Endodermal cell (in vitro differentiated cells): Measurements from ENCODE around the gene VAV2. TPM values are rescaled to one million over a fixed set of nuclear protein-coding genes. Genes with fewer than 3 reads are reported as not detected.
A peak's percentile ranks its signal among the peaks of the same experiment; 100 is the strongest.

ENCODE experiments used
- DNase-seq: peaks from one replicate; pipeline ENCODE4 v3.0.0-alpha.2; 2017
- H3K27ac ChIP-seq: 2 replicates; pipeline ENCODE4 v1.5.1; 2013; ENCODE audit warnings: mild to moderate bottlenecking, low read depth, low read length, moderate library complexity
- H3K27me3 ChIP-seq: 2 replicates; pipeline ENCODE4 v1.6.1; 2013; ENCODE audit warnings: mild to moderate bottlenecking, low read length, moderate library complexity; ENCODE audit not compliant: insufficient read depth, control insufficient read depth, poor library complexity, severe bottlenecking
- H3K36me3 ChIP-seq: 2 replicates; pipeline ENCODE4 v1.7.0; 2013; ENCODE audit warnings: mild to moderate bottlenecking, low read length, moderate library complexity; ENCODE audit not compliant: control insufficient read depth, insufficient read depth
- H3K4me1 ChIP-seq: one replicate; pipeline ENCODE4 v1.7.0; 2013; ENCODE audit warnings: low read length; ENCODE audit not compliant: control insufficient read depth, insufficient read depth
- H3K4me3 ChIP-seq: 2 replicates; pipeline ENCODE4 v1.5.1; 2013; ENCODE audit warnings: mild to moderate bottlenecking, low read length, moderate library complexity
- H3K9ac ChIP-seq: 2 replicates; pipeline ENCODE4 v1.6.1; 2013; ENCODE audit warnings: mild to moderate bottlenecking, low read length, moderate library complexity; ENCODE audit not compliant: poor library complexity, severe bottlenecking; ENCODE audit errors: extremely low read depth
- H3K9me3 ChIP-seq: 2 replicates; pipeline ENCODE4 v1.6.1; 2013; ENCODE audit warnings: mild to moderate bottlenecking, low read length, moderate library complexity; ENCODE audit not compliant: control insufficient read depth
- H3K27ac Mint-ChIP-seq: 2 replicates; pipeline ENCODE4 v1.8.0; 2020; ENCODE audit warnings: mixed read lengths
- H3K27me3 Mint-ChIP-seq: 2 replicates; pipeline ENCODE4 v1.8.0; 2021; ENCODE audit warnings: mild to moderate bottlenecking, mixed read lengths; ENCODE audit not compliant: insufficient read depth
- H3K36me3 Mint-ChIP-seq: 2 replicates; pipeline ENCODE4 v1.8.0; 2020; ENCODE audit warnings: low read depth, mixed read lengths
- H3K4me1 Mint-ChIP-seq: 2 replicates; pipeline ENCODE4 v1.8.0; 2020; ENCODE audit warnings: mixed read lengths
- H3K4me3 Mint-ChIP-seq: 2 replicates; pipeline ENCODE4 v1.8.0; 2020; ENCODE audit warnings: mild to moderate bottlenecking, moderate library complexity, mixed read lengths
- H3K9me3 Mint-ChIP-seq: 2 replicates; pipeline ENCODE4 v1.8.0; 2020; ENCODE audit warnings: mild to moderate bottlenecking, mixed read lengths
- WGBS, 2 experiments: methylation state at CpG; one replicate each; pipeline versions ENCODE4 v1.1.5 to v1.1.7; 2013; ENCODE audit warnings: missing lambda C conversion rate in 2 of 2, mixed read lengths in 1 of 2; ENCODE audit not compliant: insufficient coverage in 1 of 2, insufficient read length in 1 of 2; 5-methylcytosine and 5-hydroxymethylcytosine counted together
- total RNA-seq, 2 donors: library from RNA; stranded (reverse); fragmentation: NEBNext Ultra II Directional in 1 of 2; extraction: Animal tissue kit (Norgen Biotek cat#: 25700) in 1 of 2; gene quantifications; 2 replicates in 1 of 2; 3 replicates in 1 of 2; pipeline ENCODE4 v1.2.1, GENCODE V29; 2021
- TF ChIP-seq, protein P1 (sequence below): fragments of 200-600 bp; sonication (generic); conservative IDR thresholded peaks from 2 replicates; pipeline ENCODE4 v1.5.0; 2021; ENCODE audit warnings: antibody characterized with exemption, mild to moderate bottlenecking

Gene VAV2
- total RNA-seq, 2 donors from 2014 or later: 29.8 to 35.9 TPM

DNA sequence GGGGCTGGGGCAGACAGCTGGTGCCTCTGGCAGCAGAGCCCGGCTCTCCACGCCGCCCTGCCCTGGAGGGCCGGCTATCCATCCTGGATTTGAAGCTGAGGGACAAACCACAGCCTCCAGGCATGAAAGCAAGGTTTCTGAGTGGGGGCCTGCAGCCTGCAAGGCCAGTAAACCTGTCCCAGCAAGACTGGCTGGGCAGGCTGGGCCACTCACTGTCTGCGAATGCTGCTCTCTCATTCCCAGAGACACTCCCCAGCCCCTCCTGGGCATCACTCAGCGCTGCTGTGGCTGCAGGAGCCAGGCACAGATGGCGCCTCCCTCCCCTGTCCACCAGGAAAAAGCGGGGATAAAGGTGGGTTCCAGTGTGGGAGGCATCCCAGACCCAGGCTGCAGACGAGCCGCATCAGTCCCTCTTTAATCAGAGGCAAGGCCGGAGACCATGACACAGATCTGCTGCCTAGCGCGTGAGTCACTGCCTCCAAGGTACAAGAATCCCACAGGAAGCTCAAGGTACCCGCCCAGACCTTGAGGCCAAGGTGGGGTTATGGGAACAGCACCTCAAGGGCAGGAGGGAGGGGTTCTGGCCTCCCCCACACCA lies 118.0 kb downstream of the VAV2 start:
- H3K27ac Mint-ChIP-seq: peak overlapping the region; percentile 75
- H3K4me1 ChIP-seq: no peaks in the 10 kb centered on the region

DNA sequence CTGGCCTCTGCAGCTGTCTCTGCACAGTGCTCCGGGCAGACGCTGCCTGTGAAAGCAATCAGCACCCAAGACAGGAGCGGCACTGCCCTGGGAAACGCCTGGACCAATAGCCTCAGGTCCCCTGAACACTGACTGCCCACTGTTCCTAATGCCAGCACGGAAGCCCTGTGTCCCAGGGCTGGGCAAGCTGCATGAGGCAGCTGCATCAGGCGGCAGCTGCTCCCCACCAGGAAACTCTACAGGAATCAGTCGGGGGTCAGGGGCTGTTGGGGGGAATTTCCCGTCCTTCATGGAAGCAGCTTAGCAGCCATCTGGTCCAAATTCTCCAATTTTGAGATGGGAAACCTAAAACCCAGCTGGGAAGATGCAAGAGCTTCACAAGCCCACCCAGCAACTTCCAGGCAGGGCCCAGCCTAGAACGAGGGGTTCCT lies 118.6 kb downstream of the VAV2 start:
- no peaks in the 10 kb centered on the region for H3K27me3 Mint-ChIP-seq
- no peaks in the 10 kb centered on the region for H3K4me1 Mint-ChIP-seq
- no peaks in the 10 kb centered on the region for H3K36me3 Mint-ChIP-seq
- Histone ChIP-seq H3K27ac (peak overlapping the region; percentile 79), H3K9ac (no peak overlapping the region), H3K36me3 (no peaks in the 10 kb centered on the region), H3K9me3 (no peaks in the 10 kb centered on the region), H3K4me1 (no peaks in the 10 kb centered on the region), H3K4me3 (no peak overlapping the region), H3K27me3 (no peaks in the 10 kb centered on the region)
- DNase-seq: no peak
- 91 to 98% methylated on average over 6 to 9 of the region's 9 CpGs for WGBS, 2 experiments
- no peak overlapping the region for H3K4me3 Mint-ChIP-seq
- H3K27ac Mint-ChIP-seq: no peak overlapping the region
- TF ChIP-seq, protein P1, sequence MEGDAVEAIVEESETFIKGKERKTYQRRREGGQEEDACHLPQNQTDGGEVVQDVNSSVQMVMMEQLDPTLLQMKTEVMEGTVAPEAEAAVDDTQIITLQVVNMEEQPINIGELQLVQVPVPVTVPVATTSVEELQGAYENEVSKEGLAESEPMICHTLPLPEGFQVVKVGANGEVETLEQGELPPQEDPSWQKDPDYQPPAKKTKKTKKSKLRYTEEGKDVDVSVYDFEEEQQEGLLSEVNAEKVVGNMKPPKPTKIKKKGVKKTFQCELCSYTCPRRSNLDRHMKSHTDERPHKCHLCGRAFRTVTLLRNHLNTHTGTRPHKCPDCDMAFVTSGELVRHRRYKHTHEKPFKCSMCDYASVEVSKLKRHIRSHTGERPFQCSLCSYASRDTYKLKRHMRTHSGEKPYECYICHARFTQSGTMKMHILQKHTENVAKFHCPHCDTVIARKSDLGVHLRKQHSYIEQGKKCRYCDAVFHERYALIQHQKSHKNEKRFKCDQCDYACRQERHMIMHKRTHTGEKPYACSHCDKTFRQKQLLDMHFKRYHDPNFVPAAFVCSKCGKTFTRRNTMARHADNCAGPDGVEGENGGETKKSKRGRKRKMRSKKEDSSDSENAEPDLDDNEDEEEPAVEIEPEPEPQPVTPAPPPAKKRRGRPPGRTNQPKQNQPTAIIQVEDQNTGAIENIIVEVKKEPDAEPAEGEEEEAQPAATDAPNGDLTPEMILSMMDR: no peak
- no peaks in the 10 kb centered on the region for H3K9me3 Mint-ChIP-seq

More for the DNA sequence above, 118.0 kb downstream of the VAV2 start:
- WGBS, 2 experiments: 90 to 91% methylated on average over 12 to 14 of the region's 14 CpGs
- no peak for DNase-seq
- peak overlapping the region; percentile 79 for H3K27ac ChIP-seq
- H3K27me3 ChIP-seq: no peaks in the 10 kb centered on the region
- no peaks in the 10 kb centered on the region for H3K36me3 ChIP-seq
- H3K9ac ChIP-seq: no peak overlapping the region
- TF ChIP-seq, protein P1: no peak
- H3K4me3 ChIP-seq: no peak overlapping the region
- no peaks in the 10 kb centered on the region for H3K27me3 Mint-ChIP-seq
- no peaks in the 10 kb centered on the region for H3K4me1 Mint-ChIP-seq
- H3K36me3 Mint-ChIP-seq: no peaks in the 10 kb centered on the region
- no peaks in the 10 kb centered on the region for H3K9me3 Mint-ChIP-seq
- H3K4me3 Mint-ChIP-seq: no peak overlapping the region
- no peaks in the 10 kb centered on the region for H3K9me3 ChIP-seq

DNA sequence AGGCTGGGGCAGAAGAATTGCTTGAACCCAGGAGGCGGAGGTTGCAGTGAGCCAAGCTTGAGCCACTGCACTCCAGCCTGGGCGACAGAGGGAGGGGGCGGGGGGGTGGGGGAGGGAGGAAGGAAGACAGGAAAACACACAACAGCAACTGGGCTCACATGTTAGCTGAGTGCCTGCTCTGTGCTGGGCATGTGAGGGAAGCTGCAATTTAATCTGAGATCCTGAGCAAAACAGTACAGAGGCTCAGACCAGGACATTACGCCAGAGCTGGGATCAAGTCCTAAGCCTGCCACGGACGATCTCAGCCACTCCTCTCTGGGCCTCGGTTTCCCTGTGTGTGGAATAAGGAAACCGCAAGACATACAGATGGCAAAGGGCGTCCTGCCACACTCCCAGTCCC lies 119.1 kb downstream of the VAV2 start:
- Mint-ChIP-seq H3K27ac (no peak overlapping the region), H3K4me1 (no peaks in the 10 kb centered on the region), H3K9me3 (no peaks in the 10 kb centered on the region), H3K36me3 (peaks cover 2% of the 10 kb centered on the region), H3K4me3 (no peak overlapping the region), H3K27me3 (no peaks in the 10 kb centered on the region)
- Histone ChIP-seq H3K27ac (no peak overlapping the region), H3K9ac (no peak overlapping the region), H3K4me1 (no peaks in the 10 kb centered on the region), H3K4me3 (no peak overlapping the region), H3K36me3 (no peaks in the 10 kb centered on the region), H3K9me3 (no peaks in the 10 kb centered on the region), H3K27me3 (no peaks in the 10 kb centered on the region)
- no peak for DNase-seq
- 94 to 100% methylated on average over 3 to 9 of the region's 9 CpGs for whole genome bisulfite sequencing, 2 experiments
- TF ChIP-seq, protein P1: no peak
